ENCODE measurements around the gene PCBP3.

Gene PCBP3

GRCh38 chr21:45981151-45982091 lies 337.9 kb downstream of the PCBP3 start, which contains the start of gene COL6A1:
COL6A1 (plus strand) TSS chr21:45981770; CDS start chr21:45981851, 81 bp downstream.
- peak; percentile 85 for DNase-seq (ENCODE audit: low read depth)

GRCh38 chr21:45982092-45982757 lies 338.7 kb downstream of the PCBP3 start:
- DNase-seq (ENCODE audit: low read depth): no peak

- DNase-seq (ENCODE audit: low read depth): no peak
Observed at GRCh38 chr21:45982758-45983648, 339.5 kb downstream of the PCBP3 start.

GRCh38 chr21:45983649-45983965 lies 340.1 kb downstream of the PCBP3 start:
- no peak for DNase-seq (ENCODE audit: low read depth)

- no peak for DNase-seq (ENCODE audit: low read depth)
Observed at GRCh38 chr21:45983981-45984551, 340.5 kb downstream of the PCBP3 start.

- DNase-seq (ENCODE audit: low read depth): no peak
Observed at GRCh38 chr21:45984584-45985095, 341.1 kb downstream of the PCBP3 start.

- DNase-seq (ENCODE audit: low read depth): no peak
Observed at GRCh38 chr21:45985471-45986315, 342.2 kb downstream of the PCBP3 start.

GRCh38 chr21:45986316-45987051 lies 343.0 kb downstream of the PCBP3 start:
- no peak for DNase-seq (ENCODE audit: low read depth)

GRCh38 chr21:45987121-45987711 lies 343.7 kb downstream of the PCBP3 start:
- DNase-seq (ENCODE audit: low read depth): no peak

- no peak for DNase-seq (ENCODE audit: low read depth)
Observed at GRCh38 chr21:45988366-45989347, 345.1 kb downstream of the PCBP3 start.

GRCh38 chr21:45989355-45990048 lies 346.0 kb downstream of the PCBP3 start:
- DNase-seq (ENCODE audit: low read depth): no peak

- DNase-seq (ENCODE audit: low read depth): no peak
Observed at GRCh38 chr21:45990049-45990711, 346.7 kb downstream of the PCBP3 start.

GRCh38 chr21:45990741-45991605 lies 347.4 kb downstream of the PCBP3 start:
- no peak for DNase-seq (ENCODE audit: low read depth)

- no peak for DNase-seq (ENCODE audit: low read depth)
Observed at GRCh38 chr21:45991606-45992300, 348.2 kb downstream of the PCBP3 start.
